Measurements from ENCODE around the gene EEF1AKMT1.

The EEF1AKMT1 gene

GRCh38 chr13:20779405-20779804 is 5.6 kb upstream of the EEF1AKMT1 start:
- no peak for TF ChIP-seq CTCF (conservative IDR thresholded peaks at IDR 0.05; ENCODE audit: low read depth, low read length)
- DNase-seq (ENCODE audit: low read depth): no peak
- H3K4me3 ChIP-seq (ENCODE audit: low read depth, low read length): no peak overlapping the region

GRCh38 chr13:20778311-20778710 is 4.5 kb upstream of the EEF1AKMT1 start:
- no peak for TF ChIP-seq CTCF (conservative IDR thresholded peaks at IDR 0.05; ENCODE audit: low read depth, low read length)
- DNase-seq (ENCODE audit: low read depth): no peak
- no peak overlapping the region for H3K4me3 ChIP-seq (ENCODE audit: low read depth, low read length)

- H3K4me3 ChIP-seq (ENCODE audit: low read depth, low read length): no peak overlapping the region
- TF ChIP-seq CTCF (conservative IDR thresholded peaks at IDR 0.05; ENCODE audit: low read depth, low read length): no peak
- no peak for DNase-seq (ENCODE audit: low read depth)
Observed at GRCh38 chr13:20776751-20777150, 3.0 kb upstream of the EEF1AKMT1 start.

GRCh38 chr13:20775961-20776360 is 2.2 kb upstream of the EEF1AKMT1 start:
- DNase-seq (ENCODE audit: low read depth): no peak
- TF ChIP-seq CTCF (conservative IDR thresholded peaks at IDR 0.05; ENCODE audit: low read depth, low read length): no peak
- no peak overlapping the region for H3K4me3 ChIP-seq (ENCODE audit: low read depth, low read length)

GRCh38 chr13:20774746-20775145 is 985 bp upstream of the EEF1AKMT1 start:
- DNase-seq (ENCODE audit: low read depth): no peak
- no peak for TF ChIP-seq CTCF (conservative IDR thresholded peaks at IDR 0.05; ENCODE audit: low read depth, low read length)
- H3K4me3 ChIP-seq (ENCODE audit: low read depth, low read length): no peak overlapping the region

GRCh38 chr13:20772401-20773131 is 1.2 kb downstream of the EEF1AKMT1 start:
- no peak for TF ChIP-seq CTCF (conservative IDR thresholded peaks at IDR 0.05; ENCODE audit: low read depth, low read length)

GRCh38 chr13:20769834-20770233 is 3.9 kb downstream of the EEF1AKMT1 start:
- DNase-seq (ENCODE audit: low read depth): no peak
- H3K4me3 ChIP-seq (ENCODE audit: low read depth, low read length): no peak overlapping the region
- no peak for TF ChIP-seq CTCF (conservative IDR thresholded peaks at IDR 0.05; ENCODE audit: low read depth, low read length)

More at GRCh38 chr13:20772401-20773131, 1.2 kb downstream of the EEF1AKMT1 start:
- peak; percentile 10 for DNase-seq (ENCODE audit: low read depth)
- peak overlapping the region; percentile 76 for H3K4me3 ChIP-seq (ENCODE audit: low read depth, low read length)
